A549 (cell line): ENCODE data around the gene MRPL34.

Source experiments
- BHLHE40 ChIP-seq: IDR thresholded peaks from 2 replicates; pipeline ENCODE4 v1.6.1; 2012; ENCODE audit warnings: low read depth, low read length, inconsistent platforms
- CEBPB ChIP-seq, 2 experiments: fragments of >200 bp in 1 of 2; sonication (Bioruptor Twin) in 1 of 2; formaldehyde crosslinking in 1 of 2; IDR thresholded peaks; 2 replicates each; pipeline ENCODE4 v1.6.1; 2012 to 2016
- CHD4 ChIP-seq: fragments of 200-600 bp; sonication (generic); IDR thresholded peaks from 2 replicates; pipeline ENCODE4 v1.6.1; 2016; ENCODE audit warnings: antibody characterized with exemption, mild to moderate bottlenecking, borderline replicate concordance
- POLR2A ChIP-seq: IDR thresholded peaks from 2 replicates; pipeline ENCODE4 v1.6.1; 2012; ENCODE audit warnings: mild to moderate bottlenecking, low read length
- POLR2AphosphoS2 ChIP-seq: conservative IDR thresholded peaks from 2 replicates; pipeline ENCODE4 v1.6.1; 2012; ENCODE audit warnings: low read length, improper control_type of control experiment, inconsistent platforms
- RARB ChIP-seq: fragments of 250-450 bp; sonication (Bioruptor Pico); IDR thresholded peaks from 2 replicates; pipeline ENCODE4 v1.8.0; 2021; ENCODE audit warnings: mild to moderate bottlenecking, moderate library complexity
- RFX5 ChIP-seq: fragments of 450-650 bp; IDR thresholded peaks from 2 replicates; pipeline ENCODE4 v1.7.1; 2014; ENCODE audit warnings: antibody characterized with exemption, mild to moderate bottlenecking, moderate library complexity
- TF ChIP-seq, protein P1 (sequence below): fragments of >200 bp; sonication (Bioruptor Twin); formaldehyde crosslinking; IDR thresholded peaks from 3 replicates; pipeline ENCODE4 v1.5.1; 2016

DNA sequence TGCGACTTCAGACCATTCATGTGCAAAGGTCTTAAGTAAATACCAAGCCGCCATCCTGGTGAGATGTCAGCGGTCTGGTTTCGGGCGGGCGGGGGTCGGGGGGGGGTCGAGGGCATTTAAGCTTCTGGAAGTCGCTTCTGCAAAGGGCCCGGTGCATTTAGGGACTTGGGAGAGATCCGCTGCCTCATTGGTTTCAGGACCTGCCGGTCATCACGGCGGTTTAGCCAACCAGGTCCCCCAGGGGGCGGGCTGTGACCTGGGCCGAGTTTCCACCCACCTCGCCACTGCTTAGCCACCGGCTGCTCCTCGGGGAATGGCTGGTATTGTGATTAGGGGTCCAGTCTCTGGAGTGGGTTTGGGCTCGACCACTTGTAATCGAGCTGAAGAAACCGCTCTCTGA lies 16.2 kb upstream of the MRPL34 start:
- no peak for TF ChIP-seq POLR2AphosphoS2
- no peak for TF ChIP-seq BHLHE40
- no peak for TF ChIP-seq CEBPB (IDR thresholded peaks at IDR 0.05)
- TF ChIP-seq, protein P1, sequence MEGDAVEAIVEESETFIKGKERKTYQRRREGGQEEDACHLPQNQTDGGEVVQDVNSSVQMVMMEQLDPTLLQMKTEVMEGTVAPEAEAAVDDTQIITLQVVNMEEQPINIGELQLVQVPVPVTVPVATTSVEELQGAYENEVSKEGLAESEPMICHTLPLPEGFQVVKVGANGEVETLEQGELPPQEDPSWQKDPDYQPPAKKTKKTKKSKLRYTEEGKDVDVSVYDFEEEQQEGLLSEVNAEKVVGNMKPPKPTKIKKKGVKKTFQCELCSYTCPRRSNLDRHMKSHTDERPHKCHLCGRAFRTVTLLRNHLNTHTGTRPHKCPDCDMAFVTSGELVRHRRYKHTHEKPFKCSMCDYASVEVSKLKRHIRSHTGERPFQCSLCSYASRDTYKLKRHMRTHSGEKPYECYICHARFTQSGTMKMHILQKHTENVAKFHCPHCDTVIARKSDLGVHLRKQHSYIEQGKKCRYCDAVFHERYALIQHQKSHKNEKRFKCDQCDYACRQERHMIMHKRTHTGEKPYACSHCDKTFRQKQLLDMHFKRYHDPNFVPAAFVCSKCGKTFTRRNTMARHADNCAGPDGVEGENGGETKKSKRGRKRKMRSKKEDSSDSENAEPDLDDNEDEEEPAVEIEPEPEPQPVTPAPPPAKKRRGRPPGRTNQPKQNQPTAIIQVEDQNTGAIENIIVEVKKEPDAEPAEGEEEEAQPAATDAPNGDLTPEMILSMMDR: no peak
- no peak for TF ChIP-seq CHD4
- no peak for TF ChIP-seq RARB (CRISPR knock-in tag)
- no peak for TF ChIP-seq RFX5
- TF ChIP-seq POLR2A: no peak
